Neural cell (in vitro differentiated cells): ENCODE measurements around the gene CLEC2B. TPM values are rescaled to one million over a fixed set of nuclear protein-coding genes. Genes with fewer than 3 reads are reported as not detected.

ENCODE experiments used
- H2AFZ ChIP-seq: fragments of 200-600, 300-800 bp; sonication (generic), shearing (Covaris generic); 2 replicates; pipeline ENCODE4 v1.6.0; 2014; ENCODE audit warnings: low read depth, mild to moderate bottlenecking, antibody characterized with exemption, low read length, moderate library complexity
- H3F3A ChIP-seq: fragments of 200-600 bp; shearing (Covaris generic); 2 replicates; pipeline ENCODE4 v1.6.1; 2016; ENCODE audit warnings: mild to moderate bottlenecking, moderate library complexity, mixed read lengths, antibody characterized with exemption, low read length; ENCODE audit not compliant: insufficient read depth, poor library complexity, severe bottlenecking
- H3K27ac ChIP-seq: fragments of 200-600, 300-800 bp; sonication (generic), shearing (Covaris generic); 2 replicates; pipeline ENCODE4 v1.5.1; 2014; ENCODE audit warnings: mild to moderate bottlenecking, low read length, moderate library complexity
- H3K27me3 ChIP-seq: fragments of 300-800, 200-600 bp; sonication (generic), shearing (Covaris generic); 2 replicates; pipeline ENCODE4 v1.6.0; 2014; ENCODE audit warnings: mild to moderate bottlenecking, low read depth, low read length, moderate library complexity; ENCODE audit not compliant: insufficient read depth
- H3K36me3 ChIP-seq: fragments of 300-800, 200-600 bp; sonication (generic), shearing (Covaris generic); 2 replicates; pipeline ENCODE4 v1.5.1; 2014; ENCODE audit warnings: mild to moderate bottlenecking, antibody characterized with exemption, low read length, moderate library complexity; ENCODE audit not compliant: insufficient read depth
- H3K4me2 ChIP-seq: fragments of 300-800, 200-600 bp; sonication (generic), shearing (Covaris generic); 2 replicates; pipeline ENCODE4 v1.6.0; 2014; ENCODE audit warnings: mild to moderate bottlenecking, low read length
- H3K4me3 ChIP-seq: fragments of 300-800, 200-600 bp; sonication (generic), shearing (Covaris generic); 2 replicates; pipeline ENCODE4 v1.5.1; 2014; ENCODE audit warnings: mild to moderate bottlenecking, low read length, moderate library complexity
- H3K79me2 ChIP-seq: fragments of 200-600 bp; shearing (Covaris generic); replicated peaks from 2 replicates; pipeline ENCODE4 v1.6.0; 2014; ENCODE audit warnings: mild to moderate bottlenecking, low read length, moderate library complexity; ENCODE audit not compliant: insufficient read depth
- H3K9ac ChIP-seq: fragments of 300-800, 200-600 bp; sonication (generic), shearing (Covaris generic); 2 replicates; pipeline ENCODE4 v1.6.1; 2016; ENCODE audit warnings: mild to moderate bottlenecking, low read length, mixed read lengths
- H3K9me2 ChIP-seq: fragments of 200-600 bp; shearing (Covaris generic); 2 replicates; pipeline ENCODE4 v1.6.1; 2016; ENCODE audit warnings: mild to moderate bottlenecking, low read length, mixed read lengths; ENCODE audit not compliant: insufficient read depth
- H3K9me3 ChIP-seq: fragments of 200-600, 300-800 bp; sonication (generic), shearing (Covaris generic); 2 replicates; pipeline ENCODE4 v1.6.1; 2016; ENCODE audit warnings: mild to moderate bottlenecking, mixed run types, low read length, moderate library complexity, mixed read lengths
- H4K20me1 ChIP-seq: fragments of 200-600 bp; shearing (Covaris generic); 2 replicates; pipeline ENCODE4 v1.6.1; 2016; ENCODE audit warnings: mild to moderate bottlenecking, mixed run types; ENCODE audit not compliant: insufficient read depth
- EP300 ChIP-seq: fragments of 450-650 bp; conservative IDR thresholded peaks from 2 replicates; pipeline ENCODE4 v1.6.1; 2014; ENCODE audit warnings: antibody characterized with exemption, mild to moderate bottlenecking, moderate library complexity; ENCODE audit not compliant: poor library complexity, severe bottlenecking
- EZH2 ChIP-seq: fragments of 200-600, 300-800 bp; shearing (Covaris generic), sonication (generic); IDR thresholded peaks from 2 replicates; pipeline ENCODE4 v1.6.1; 2014; ENCODE audit warnings: antibody characterized with exemption, low read length, borderline replicate concordance, mild to moderate bottlenecking; ENCODE audit not compliant: insufficient read depth, poor library complexity, severe bottlenecking
- MXI1 ChIP-seq: fragments of 450-650 bp; conservative IDR thresholded peaks from 2 replicates; pipeline ENCODE4 v1.6.1; 2014; ENCODE audit warnings: antibody characterized with exemption, mild to moderate bottlenecking; ENCODE audit not compliant: poor library complexity, severe bottlenecking
- POLR2AphosphoS5 ChIP-seq: IDR thresholded peaks from 2 replicates; pipeline ENCODE4 v1.6.1; 2012
- RAD21 ChIP-seq: fragments of 450-650 bp; conservative IDR thresholded peaks from 2 replicates; pipeline ENCODE4 v1.6.1; 2014; ENCODE audit warnings: antibody characterized with exemption, mild to moderate bottlenecking, moderate library complexity
- SMC3 ChIP-seq: fragments of 450-650 bp; conservative IDR thresholded peaks from 2 replicates; pipeline ENCODE4 v1.6.1; 2014; ENCODE audit warnings: antibody characterized with exemption, mild to moderate bottlenecking, moderate library complexity; ENCODE audit not compliant: poor library complexity
- TAF1 ChIP-seq: IDR thresholded peaks from 2 replicates; pipeline ENCODE4 v1.6.1; 2012; ENCODE audit warnings: low read depth
- polyA plus RNA-seq: library from polyadenylated mRNA; depleted of rRNA; stranded (reverse); fragments of >200 nt; gene quantifications from 2 replicates; pipeline ENCODE4 v1.2.3, GENCODE V29; 2014
- TF ChIP-seq, protein P1 (sequence below): fragments of 450-650 bp; IDR thresholded peaks from 2 replicates; pipeline ENCODE4 v1.5.1; 2014; ENCODE audit warnings: antibody characterized with exemption, mild to moderate bottlenecking, moderate library complexity; ENCODE audit not compliant: poor library complexity, severe bottlenecking
- TF ChIP-seq, protein P2 (sequence below): IDR thresholded peaks from 2 replicates; pipeline ENCODE4 v1.6.1; 2012; ENCODE audit warnings: borderline replicate concordance

CLEC2B gene
- polyA plus RNA-seq, 1 donor from 2014 or later: 0.17 TPM

DNA sequence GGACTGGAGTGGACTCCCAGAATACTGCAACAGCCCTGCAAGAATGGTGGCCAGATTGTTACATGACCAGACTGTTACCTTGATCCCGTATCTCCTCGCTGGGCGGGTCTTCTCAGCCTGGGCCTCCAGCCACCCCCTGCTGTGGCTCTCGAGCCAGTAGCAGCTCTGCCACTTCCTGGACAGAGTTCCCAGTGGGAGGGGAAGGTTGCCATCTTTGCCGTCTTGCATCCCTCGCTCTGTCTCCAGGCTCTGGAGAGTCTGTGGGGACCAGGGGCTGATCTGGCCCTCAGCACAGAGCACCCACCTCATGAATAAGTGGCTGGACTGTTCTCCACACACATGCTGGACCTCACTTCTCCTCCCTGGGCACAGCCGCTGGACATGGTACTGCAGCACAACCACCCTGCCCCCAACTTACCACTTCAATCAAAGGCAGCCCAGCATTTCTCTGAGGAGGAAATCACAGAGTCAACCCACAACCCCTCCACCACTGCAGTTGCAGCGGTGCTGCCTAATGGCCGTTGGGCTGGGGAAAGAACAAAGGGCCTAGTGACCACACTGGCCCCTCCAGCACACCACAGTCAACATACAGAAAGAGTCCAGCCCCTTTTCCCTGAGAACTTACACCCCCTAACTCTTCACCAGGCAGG lies 48.7 kb downstream of the CLEC2B start:
- Histone ChIP-seq H3K4me2 (no peak overlapping the region), H3F3A (no peaks in the 10 kb centered on the region), H3K4me3 (no peak overlapping the region), H3K9ac (no peak overlapping the region), H3K36me3 (no peaks in the 10 kb centered on the region), H2AFZ (no peak overlapping the region), H3K9me3 (no peaks in the 10 kb centered on the region), H3K27ac (no peak overlapping the region), H3K79me2 (no peaks in the 10 kb centered on the region), H4K20me1 (no peaks in the 10 kb centered on the region), H3K9me2 (no peaks in the 10 kb centered on the region), H3K27me3 (no peaks in the 10 kb centered on the region)
- TF ChIP-seq, protein P1, sequence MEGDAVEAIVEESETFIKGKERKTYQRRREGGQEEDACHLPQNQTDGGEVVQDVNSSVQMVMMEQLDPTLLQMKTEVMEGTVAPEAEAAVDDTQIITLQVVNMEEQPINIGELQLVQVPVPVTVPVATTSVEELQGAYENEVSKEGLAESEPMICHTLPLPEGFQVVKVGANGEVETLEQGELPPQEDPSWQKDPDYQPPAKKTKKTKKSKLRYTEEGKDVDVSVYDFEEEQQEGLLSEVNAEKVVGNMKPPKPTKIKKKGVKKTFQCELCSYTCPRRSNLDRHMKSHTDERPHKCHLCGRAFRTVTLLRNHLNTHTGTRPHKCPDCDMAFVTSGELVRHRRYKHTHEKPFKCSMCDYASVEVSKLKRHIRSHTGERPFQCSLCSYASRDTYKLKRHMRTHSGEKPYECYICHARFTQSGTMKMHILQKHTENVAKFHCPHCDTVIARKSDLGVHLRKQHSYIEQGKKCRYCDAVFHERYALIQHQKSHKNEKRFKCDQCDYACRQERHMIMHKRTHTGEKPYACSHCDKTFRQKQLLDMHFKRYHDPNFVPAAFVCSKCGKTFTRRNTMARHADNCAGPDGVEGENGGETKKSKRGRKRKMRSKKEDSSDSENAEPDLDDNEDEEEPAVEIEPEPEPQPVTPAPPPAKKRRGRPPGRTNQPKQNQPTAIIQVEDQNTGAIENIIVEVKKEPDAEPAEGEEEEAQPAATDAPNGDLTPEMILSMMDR: no peak
- TF ChIP-seq, protein P2, sequence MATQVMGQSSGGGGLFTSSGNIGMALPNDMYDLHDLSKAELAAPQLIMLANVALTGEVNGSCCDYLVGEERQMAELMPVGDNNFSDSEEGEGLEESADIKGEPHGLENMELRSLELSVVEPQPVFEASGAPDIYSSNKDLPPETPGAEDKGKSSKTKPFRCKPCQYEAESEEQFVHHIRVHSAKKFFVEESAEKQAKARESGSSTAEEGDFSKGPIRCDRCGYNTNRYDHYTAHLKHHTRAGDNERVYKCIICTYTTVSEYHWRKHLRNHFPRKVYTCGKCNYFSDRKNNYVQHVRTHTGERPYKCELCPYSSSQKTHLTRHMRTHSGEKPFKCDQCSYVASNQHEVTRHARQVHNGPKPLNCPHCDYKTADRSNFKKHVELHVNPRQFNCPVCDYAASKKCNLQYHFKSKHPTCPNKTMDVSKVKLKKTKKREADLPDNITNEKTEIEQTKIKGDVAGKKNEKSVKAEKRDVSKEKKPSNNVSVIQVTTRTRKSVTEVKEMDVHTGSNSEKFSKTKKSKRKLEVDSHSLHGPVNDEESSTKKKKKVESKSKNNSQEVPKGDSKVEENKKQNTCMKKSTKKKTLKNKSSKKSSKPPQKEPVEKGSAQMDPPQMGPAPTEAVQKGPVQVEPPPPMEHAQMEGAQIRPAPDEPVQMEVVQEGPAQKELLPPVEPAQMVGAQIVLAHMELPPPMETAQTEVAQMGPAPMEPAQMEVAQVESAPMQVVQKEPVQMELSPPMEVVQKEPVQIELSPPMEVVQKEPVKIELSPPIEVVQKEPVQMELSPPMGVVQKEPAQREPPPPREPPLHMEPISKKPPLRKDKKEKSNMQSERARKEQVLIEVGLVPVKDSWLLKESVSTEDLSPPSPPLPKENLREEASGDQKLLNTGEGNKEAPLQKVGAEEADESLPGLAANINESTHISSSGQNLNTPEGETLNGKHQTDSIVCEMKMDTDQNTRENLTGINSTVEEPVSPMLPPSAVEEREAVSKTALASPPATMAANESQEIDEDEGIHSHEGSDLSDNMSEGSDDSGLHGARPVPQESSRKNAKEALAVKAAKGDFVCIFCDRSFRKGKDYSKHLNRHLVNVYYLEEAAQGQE: no peak
- TF ChIP-seq EZH2: no peak
- no peak for TF ChIP-seq RAD21
- TF ChIP-seq TAF1: no peak
- TF ChIP-seq POLR2AphosphoS5: no peak
- TF ChIP-seq SMC3: no peak
- no peak for TF ChIP-seq EP300
- TF ChIP-seq MXI1: no peak

DNA sequence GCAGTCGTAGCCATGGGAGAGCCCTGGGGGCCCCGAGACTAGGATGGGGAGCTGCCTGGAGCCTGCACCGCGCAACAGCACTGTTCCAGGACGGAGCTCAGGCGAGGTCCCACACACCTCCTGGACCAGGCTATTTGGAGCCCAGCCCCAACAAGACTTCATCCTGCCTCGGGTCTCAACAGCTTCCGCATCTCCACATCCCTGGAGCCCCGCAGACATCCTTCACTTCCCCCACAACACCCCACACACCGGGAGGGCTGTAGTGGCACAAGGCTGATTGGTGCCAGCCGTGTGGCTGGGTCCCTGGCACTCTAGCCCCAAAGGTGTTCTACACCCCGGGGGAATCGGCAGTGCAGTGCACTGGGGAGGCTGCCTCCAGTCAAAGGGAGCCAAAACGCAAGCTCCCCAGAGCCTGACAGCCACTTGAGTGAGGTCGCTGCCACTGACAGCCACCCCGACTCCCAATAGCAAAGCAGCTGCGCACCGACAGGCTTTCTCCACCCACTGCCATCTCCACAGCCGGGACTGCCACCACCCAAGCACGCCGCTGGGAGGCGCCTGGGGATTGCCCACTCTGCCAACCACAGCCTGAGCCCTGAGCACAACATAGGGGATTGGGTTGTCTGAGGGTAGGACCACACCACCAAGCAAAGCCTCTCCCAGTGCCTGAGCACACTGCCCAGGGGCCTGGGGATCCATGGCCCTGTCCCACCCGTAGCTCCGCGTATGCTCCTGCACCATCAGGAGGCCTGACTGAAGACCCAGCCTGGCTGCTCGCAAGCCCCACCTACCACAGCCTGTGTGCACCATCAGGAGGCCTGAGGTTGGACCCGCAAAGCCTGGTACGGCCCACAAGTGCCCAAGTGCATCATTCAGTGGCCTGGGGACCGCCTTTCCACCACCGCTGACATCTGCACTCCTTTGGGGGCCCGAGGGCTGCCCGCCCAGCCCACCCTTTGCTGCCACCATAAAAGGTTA lies 55.0 kb downstream of the CLEC2B start:
- no peaks in the 10 kb centered on the region for H3F3A ChIP-seq
- H4K20me1 ChIP-seq: no peaks in the 10 kb centered on the region
- H3K27ac ChIP-seq: no peak overlapping the region
- H2AFZ ChIP-seq: no peak overlapping the region
- no peak overlapping the region for H3K4me3 ChIP-seq
- no peaks in the 10 kb centered on the region for H3K9me3 ChIP-seq
- TF ChIP-seq TAF1 (no peak), MXI1 (no peak)
- H3K36me3 ChIP-seq: no peaks in the 10 kb centered on the region
- H3K9me2 ChIP-seq: no peaks in the 10 kb centered on the region
- no peaks in the 10 kb centered on the region for H3K27me3 ChIP-seq
- H3K9ac ChIP-seq: no peak overlapping the region
- no peaks in the 10 kb centered on the region for H3K79me2 ChIP-seq
- H3K4me2 ChIP-seq: no peak overlapping the region
